Fibroblast of gingiva (primary cell): ENCODE results near the gene WNT1.
A peak's percentile ranks its signal among the peaks of the same experiment; 100 is the strongest.

Source experiments
- DNase-seq: peaks from one replicate; pipeline ENCODE4 v3.0.0-alpha.2; 2011; ENCODE audit warnings: low read depth

Gene WNT1

GRCh38 chr12:48980953-48981756 is 3.0 kb downstream of the WNT1 start:
- DNase-seq: no peak

GRCh38 chr12:48981757-48982157 is 3.6 kb downstream of the WNT1 start:
- DNase-seq: no peak

DNA sequence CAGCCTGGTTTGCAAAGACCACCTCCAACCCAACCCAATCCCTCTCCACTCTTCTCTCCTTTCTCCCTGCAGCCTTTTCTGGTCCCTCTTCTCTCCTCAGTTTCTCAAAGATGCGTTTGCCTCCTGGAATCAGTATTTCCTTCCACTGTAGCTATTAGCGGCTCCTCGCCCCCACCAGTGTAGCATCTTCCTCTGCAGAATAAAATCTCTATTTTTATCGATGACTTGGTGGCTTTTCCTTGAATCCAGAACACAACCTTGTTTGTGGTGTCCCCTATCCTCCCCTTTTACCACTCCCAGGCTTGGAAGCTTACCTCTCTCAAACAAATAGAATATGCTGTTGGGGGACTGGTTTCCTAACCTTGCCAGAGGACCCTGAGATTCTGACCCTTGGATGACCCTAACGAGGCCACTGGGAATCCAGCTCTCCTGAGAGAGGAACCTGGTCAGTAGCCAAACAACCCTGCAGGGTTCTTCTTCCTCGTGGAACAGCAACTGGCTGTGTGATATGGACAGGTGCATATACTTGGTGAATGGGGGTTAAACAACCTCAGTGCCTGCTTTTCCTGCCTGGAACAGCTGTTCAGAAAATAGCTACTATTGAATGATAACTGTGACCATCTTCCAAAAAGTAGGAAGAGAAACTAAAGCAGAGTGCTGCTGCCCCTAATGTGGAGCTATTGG is 4.4 kb downstream of the WNT1 start:
- no peak for DNase-seq

DNA sequence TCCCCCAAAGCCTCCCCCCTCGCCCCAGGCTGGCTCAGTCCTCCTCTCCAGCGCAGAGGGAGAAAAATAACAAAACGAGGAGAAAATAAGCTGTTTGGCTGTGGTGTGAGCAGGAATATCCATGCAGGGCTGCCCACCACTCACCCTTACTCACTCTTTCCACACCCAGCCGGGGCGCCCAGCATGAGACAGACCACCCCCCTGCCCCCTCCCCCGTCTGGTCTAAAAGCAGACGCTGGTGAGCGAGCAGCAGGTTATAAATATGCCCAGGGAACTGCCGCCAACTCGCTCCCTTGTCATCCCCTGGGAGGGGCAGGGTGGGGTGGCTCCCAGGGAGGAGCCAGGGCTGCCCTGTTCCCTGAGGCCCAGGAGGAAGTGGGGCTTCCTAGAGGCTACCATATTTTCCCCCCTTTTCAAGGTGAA is 7.4 kb downstream of the WNT1 start:
- DNase-seq: no peak

GRCh38 chr12:48985901-48986300 is 7.8 kb downstream of the WNT1 start:
- DNase-seq: no peak

GRCh38 chr12:48986720-48987291 is 8.7 kb downstream of the WNT1 start:
- DNase-seq: no peak

- DNase-seq: no peak
Measured at GRCh38 chr12:48988030-48988649, 10.0 kb downstream of the WNT1 start.

- no peak for DNase-seq
Measured at GRCh38 chr12:48990552-48990951, 12.4 kb downstream of the WNT1 start.

- DNase-seq: no peak
Measured at GRCh38 chr12:48991247-48992050, 13.3 kb downstream of the WNT1 start.

DNA sequence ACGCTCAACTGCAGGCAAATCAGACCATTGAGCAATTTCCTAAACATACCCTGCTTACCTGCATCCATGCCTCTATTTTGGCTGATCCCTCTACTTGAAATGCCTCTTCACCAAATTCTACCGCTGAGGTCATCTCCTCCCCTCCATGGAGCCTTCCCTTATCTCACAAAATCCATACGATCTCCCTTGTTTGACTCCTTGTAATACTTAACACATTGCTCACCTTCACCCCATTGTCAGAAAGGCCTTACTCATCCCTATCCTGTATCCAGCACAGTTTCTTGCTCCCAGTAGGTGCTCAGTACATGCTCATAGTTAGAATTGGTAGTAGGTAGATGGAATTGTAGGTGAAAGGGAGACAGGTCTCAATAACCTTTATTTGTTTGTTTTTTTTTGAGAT is 15.7 kb downstream of the WNT1 start:
- no peak for DNase-seq

DNA sequence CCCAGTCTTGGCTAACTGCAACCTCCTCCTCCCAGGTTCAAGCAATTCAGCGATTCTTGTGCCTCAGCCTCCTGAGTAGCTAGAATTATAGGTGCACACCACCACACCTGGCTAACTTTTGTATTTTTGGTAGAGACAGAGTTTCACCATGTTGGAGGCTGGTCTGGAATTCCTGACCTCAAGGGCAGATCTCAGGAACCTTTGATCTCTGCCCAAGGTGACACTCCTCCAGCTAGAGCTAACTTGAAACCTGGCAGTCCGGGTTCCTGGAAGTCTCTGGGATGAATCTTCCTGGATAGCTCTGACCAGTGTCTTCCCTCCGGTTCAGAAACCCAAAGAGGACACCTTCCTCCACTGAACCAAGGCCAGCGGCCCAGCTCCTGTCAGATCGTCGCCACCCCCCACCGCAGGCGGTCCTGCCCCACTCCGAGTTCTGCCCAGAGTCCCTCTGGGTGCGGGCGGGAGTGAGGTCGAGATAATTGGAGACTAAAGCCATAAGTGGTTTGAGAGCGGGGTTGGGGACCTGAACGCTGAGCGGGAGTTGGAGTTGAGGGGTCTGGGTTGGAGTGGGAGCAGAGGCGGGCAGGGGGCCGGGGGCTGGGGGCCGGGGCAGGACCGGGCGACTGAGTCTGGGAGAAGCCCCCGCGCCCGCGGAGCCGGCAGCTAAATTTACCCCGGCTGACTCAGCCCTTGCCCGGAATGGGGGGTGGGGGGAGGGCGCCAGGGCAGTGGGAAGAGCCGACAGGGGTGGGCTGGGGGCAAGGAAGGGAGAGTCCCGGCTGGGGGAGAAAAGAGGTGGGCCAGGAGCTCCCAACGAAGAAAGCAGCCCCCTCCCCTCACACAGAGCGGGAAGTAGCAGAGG is 16.3 kb downstream of the WNT1 start:
- no peak for DNase-seq

- DNase-seq: peak; percentile 71
Measured at GRCh38 chr12:48995086-48995879, 17.2 kb downstream of the WNT1 start.

- DNase-seq: peak; percentile 58
Measured at GRCh38 chr12:48996794-48997718, 18.9 kb downstream of the WNT1 start.

DNA sequence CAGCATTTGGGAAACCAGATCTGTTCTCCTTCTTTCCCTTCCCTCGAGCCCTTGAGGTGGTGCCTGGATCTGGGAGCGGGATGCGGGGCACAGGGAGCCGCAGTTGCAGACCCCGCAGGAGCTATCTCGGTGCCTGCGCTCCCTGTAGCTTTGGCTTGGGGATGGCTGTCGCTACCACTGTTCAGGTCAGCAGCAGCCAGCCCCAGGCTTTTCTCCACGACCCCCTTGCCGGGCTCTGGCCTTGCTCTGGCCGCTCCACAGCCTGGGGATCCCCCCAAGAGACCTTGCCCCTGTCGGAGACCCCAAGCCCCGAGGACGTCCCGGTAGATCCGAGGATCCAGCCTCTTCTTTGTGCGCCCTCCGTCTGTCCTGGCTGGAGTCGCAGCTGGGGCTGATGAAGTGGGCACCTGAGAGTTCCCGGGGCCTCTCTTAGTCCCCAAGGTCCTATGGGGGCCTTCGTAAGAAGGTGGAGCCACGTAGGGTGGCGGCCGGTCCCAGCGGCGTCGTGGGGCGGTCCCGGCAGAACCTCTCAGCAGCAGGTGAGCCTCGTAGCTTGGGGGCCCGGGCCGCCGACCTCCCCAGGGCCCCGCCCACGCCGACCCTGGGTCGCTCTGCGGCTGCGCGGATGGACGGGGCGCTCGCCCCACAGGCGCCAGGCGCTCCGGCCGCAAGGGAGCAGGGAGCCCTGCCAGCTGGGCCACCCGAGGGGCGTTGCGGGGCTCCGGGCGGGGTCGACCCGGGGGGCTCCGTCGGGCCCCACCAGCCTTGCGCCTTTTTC is 19.8 kb downstream of the WNT1 start:
- no peak for DNase-seq

DNA sequence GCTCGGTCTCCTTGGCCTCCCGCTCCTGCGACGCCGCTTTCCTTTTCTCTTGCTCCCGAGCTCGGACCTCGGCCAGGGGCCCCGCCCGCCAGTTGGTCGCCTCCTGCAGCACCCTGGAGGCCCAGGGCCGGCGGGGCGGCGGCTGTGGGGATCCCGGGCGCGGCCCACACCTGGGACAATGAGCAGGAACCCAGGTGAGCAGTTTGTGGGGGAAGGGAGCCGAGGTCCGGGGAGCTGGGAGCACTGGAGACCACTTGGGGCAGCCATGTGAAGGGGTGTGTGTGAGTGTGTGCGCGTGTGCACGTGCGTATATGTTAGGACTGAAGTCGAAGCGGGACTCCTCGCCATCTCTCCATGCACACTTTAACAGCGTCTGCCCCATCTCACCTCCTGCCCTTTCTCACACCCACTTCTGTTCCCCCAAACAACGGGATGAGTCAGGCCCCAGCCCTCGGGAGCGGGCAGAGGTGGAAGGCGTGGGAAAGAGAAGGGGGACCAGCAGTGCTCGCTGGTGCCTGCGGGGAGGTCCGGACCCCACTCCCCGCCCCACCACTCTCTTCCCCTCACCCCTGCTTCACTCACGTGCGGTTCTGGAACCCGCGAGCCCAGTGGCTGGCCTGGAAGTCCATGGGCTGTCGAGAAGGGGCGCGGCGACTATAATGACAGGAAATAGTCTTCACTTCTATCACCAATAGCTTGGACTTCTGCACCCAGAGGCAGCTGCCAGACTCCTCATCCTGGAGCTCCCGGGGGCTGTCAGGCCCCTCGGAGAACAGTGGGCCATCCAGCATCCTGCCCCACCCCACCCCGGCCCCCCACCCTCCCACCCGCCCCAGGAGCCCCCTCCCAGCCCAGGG is 20.6 kb downstream of the WNT1 start:
- no peak for DNase-seq

DNA sequence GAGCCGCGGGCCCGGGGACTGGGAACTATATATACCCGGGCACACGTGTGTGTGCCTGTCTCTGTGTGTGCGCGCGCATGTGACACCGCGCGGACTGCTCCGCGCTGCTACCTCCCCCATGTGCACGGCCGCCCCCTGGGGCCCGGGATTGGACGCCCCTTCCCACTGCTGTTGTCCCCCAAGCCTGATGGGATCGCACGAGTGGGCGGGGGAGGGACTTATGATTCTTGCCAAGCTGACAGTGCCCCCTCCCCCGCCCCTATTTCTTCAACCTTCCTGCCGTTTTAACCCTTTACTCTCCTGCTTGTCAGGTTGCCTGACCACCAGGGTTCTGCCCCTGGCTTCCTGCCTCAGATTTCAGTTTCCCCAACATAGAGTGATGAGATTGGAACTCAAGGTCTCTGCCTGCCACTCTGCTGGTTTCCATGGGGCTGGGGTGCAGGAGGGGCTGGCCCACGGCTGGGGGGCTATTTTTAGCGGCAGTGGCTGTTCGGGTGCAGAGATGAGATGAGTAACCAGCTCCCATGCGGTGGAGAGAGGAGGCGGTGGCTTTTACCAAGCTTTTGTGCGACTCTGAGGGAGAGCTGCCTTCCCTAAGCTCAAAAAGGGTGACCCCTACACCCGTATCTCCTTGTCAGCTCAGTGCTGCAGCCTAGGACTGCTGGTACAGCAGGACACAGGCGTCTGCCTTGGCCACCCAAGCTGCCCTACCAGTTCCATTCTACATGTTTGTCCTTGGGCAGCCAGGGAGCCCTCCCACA is 21.4 kb downstream of the WNT1 start, which contains the start of gene DDN:
DDN (minus strand) TSS at position 5 of the 761 bp plus-strand sequence. CDS start 88 bp downstream, outside the sequence.
- DNase-seq: no peak
